GM12875 (cell line): ENCODE results near the gene GRIN3B.

Experiments
- H3K4me3 ChIP-seq: one replicate; pipeline ENCODE4 v1.5.1; 2011; ENCODE audit warnings: low read depth, low read length, control low read depth
- TF ChIP-seq, protein P1 (sequence below): IDR thresholded peaks from 2 replicates; pipeline ENCODE4 v1.5.1; 2011; ENCODE audit warnings: low read depth, mild to moderate bottlenecking, control low read depth, inconsistent platforms, low read length, moderate library complexity, borderline replicate concordance; ENCODE audit not compliant: insufficient read depth

Gene GRIN3B

DNA sequence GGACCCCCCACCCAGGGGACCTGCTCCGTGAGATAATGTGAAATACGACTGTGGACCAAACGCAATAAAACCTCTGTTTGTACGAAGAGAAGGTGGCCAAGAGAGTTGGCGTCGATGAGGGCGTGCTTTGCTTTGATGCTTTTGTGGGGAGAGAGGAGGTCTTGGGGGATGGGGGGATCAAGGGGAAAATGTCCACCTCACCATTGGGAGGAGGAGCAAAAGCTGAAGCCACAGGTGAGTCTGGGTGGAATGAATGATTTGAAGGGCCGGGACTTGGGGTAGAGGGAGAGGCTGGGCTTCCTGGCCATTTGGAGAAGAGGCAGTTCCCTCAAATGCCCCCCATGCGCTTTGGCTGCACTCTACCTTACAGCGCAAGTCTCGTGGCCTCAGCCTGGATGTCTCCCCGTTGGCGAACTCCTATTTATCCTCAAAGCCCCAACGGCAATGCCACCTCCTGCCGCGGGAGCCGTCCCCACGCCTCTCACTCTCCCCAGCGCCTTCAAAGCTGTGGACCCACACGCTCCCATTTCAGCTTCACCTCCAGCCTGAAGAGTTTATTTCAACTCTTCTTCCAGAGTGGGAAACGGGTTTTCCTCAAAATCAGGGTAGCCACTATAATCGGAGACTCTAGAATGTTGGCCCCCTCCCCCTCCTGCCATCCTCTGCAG is 38.9 kb downstream of the GRIN3B start:
- TF ChIP-seq, protein P1, sequence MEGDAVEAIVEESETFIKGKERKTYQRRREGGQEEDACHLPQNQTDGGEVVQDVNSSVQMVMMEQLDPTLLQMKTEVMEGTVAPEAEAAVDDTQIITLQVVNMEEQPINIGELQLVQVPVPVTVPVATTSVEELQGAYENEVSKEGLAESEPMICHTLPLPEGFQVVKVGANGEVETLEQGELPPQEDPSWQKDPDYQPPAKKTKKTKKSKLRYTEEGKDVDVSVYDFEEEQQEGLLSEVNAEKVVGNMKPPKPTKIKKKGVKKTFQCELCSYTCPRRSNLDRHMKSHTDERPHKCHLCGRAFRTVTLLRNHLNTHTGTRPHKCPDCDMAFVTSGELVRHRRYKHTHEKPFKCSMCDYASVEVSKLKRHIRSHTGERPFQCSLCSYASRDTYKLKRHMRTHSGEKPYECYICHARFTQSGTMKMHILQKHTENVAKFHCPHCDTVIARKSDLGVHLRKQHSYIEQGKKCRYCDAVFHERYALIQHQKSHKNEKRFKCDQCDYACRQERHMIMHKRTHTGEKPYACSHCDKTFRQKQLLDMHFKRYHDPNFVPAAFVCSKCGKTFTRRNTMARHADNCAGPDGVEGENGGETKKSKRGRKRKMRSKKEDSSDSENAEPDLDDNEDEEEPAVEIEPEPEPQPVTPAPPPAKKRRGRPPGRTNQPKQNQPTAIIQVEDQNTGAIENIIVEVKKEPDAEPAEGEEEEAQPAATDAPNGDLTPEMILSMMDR: no peak
- H3K4me3 ChIP-seq: no peak overlapping the region

DNA sequence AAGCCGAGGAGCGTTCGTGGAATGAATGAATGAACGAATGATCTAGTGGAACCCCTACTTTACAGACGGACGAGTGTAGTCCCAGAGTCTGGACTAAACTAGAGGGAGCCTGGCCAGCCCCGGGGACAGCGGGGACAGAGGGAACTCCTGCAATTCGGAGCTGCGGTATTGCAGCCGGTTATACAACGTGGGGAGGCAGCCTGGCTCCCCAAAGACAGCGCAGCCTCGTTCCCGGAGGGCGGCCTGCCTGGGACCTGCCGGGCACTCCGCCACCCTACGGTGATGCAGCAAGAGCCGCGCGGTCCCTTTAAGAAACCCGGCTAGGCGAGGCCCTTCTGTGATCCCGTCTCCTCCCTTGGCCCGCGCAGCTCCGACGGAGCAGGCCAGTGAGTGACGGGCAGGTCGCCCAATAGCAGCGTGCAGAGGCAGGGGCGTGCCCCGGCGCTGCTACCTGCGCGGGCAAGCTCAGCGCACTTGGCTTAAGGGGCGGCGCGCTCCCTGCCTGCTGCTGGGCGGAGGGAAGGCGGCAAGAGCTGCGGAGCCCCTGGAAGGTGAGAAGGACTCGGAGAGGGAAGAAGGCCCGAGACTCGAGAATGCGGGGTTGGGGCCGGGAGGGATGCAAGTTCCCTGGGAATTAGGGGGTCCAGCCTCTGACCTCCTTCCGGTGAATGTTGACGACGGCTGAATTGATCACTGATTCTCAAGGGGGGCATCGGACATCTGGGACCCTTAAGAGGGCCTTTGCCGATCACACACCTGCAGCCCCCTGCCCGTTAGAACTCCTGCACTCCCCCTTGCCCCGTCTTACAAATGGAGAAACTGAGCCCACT is 39.6 kb downstream of the GRIN3B start, which contains the start of gene ABCA7:
Gene ABCA7, plus strand, starts transcription at position 462 of the 830 bp plus-strand sequence. CDS start 1,255 bp downstream, outside the sequence.
- TF ChIP-seq, protein P1: no peak
- peak within 1 kb of the TSS; percentile 64 for H3K4me3 ChIP-seq

DNA sequence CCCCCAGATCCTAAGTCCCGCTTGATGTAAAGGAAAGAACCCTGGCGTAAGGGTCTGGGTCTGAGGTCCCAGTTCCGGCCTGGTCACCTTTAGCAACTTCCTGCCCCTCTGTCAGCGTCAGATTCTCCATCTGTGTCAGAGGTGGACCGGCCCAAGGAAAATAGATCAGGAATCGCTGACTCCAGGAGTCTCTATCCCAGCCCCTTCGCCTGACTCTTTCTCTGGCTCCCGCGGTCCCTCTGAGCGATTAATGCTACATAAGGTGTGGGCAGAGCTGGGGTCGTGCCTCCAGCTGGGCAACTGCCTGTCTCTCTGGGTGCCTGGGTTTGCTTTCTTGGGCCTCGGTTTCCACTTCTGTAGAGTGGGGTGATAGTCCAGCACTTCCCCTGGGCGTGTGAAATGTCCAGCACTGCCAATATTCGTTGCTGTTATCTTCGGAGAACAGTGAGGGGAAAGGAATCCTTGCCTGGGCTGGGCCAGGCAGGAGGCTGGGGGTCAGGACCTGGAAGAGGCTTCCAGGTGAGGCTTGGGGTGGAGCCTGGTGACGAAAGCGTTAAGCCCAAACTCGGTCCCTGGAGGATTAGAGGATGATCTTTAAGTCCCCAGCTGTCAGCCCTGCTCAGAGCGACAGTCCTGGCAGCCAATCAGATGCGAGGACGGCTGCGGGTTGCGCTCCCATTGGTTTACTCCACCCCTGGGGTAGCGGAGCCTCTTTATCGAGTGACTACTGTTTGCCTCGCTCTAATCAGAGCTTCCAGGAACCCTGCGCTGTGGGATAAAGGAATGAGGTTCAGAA is 40.5 kb downstream of the GRIN3B start:
- TF ChIP-seq, protein P1: no peak
- H3K4me3 ChIP-seq: peak overlapping the region; percentile 64

DNA sequence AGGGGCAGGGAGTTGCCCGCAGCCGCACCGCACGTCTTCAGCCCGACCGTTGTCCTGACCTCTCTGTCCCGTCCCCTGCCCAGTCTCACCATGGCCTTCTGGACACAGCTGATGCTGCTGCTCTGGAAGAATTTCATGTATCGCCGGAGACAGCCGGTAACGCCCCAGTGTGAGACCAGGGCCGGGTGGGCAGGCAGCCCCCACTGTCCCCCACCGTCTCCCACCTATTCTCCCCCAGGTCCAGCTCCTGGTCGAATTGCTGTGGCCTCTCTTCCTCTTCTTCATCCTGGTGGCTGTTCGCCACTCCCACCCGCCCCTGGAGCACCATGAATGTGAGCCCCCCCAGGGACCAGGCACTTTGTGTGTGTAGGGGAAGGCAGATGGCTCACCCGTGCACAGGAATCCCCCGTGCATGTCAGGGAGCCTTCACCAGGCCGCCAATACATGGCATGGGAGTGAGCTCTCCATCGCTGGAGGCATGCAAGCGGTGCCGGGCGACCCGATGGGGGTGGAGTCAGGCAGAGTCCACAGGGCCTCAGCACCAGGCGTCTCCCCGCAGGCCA is 41.1 kb downstream of the GRIN3B start:
- peak overlapping the region; percentile 64 for H3K4me3 ChIP-seq
- TF ChIP-seq, protein P1: no peak

DNA sequence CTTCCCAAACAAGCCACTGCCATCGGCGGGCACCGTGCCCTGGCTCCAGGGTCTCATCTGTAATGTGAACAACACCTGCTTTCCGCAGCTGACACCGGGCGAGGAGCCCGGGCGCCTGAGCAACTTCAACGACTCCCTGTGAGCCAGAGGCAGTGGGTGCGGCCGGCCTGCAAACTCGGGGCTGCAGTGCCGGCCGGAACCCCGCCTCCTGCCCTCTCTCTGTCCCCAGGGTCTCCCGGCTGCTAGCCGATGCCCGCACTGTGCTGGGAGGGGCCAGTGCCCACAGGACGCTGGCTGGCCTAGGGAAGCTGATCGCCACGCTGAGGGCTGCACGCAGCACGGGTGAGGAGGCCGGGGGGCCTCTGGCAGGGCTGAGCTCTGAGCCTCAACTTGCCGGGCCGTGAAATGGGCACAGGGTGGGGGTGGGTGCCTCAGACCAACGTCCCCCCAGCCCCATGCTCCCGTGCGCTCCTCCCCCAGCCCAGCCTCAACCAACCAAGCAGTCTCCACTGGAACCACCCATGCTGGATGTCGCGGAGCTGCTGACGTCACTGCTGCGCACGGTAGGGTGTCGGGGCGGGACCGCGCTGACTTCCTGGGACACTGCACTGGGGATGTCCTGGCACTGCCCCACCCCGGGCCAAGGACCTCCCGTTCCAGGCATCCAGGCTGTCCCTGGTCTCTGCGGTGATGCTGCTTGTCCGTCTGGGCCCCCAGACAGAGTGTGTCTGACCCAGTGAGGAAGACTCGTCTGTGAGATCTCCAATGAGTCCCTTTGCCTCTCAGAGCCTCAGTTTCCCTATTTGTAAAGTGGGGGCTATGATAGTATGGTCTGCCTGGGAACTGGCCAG is 41.8 kb downstream of the GRIN3B start:
- TF ChIP-seq, protein P1: no peak
- no peak overlapping the region for H3K4me3 ChIP-seq
